Measurements from ENCODE around the gene GALNT11. TPM values are rescaled to one million over a fixed set of nuclear protein-coding genes. Genes with fewer than 3 reads are reported as not detected.
A peak's percentile ranks its signal among the peaks of the same experiment; 100 is the strongest.

GALNT11 gene
- total RNA-seq, 2 donors from 2014 or later, result 45.9 to 54.4 TPM

DNA sequence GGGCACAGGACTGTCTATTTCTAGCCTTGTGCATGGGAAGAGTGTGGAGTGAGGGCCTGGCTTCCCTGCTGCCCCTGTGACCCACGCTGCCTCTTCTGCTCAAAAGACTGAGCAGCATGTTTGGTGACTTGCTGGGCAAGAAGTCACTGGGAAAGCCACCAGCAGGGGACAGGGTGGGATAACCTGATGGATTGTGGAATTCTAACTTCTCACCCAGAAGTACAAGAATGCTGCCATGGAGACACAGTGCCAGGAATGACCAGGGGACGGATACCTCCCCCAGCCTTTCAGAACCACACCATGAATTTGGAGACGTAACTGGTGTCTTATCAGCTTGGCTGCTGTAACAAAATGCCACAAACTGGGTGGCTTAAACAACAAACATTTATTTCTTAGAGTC is 40.9 kb upstream of the GALNT11 start:
- Histone ChIP-seq H3K4me1 (no peaks in the 10 kb centered on the region), H3K27ac (no peak overlapping the region), H3K9me3 (no peaks in the 10 kb centered on the region), H3K36me3 (replicated peaks in 1 of 2; ENCODE audit: insufficient read depth in 1 of 2, low read depth in 2 of 2) (no peaks in the 10 kb centered on the region), H3K4me3 (no peak overlapping the region), H3K27me3 (no peaks in the 10 kb centered on the region)
- no peak for DNase-seq
- TF ChIP-seq POLR2A (IDR thresholded peaks at IDR 0.05), result no peak
- TF ChIP-seq, protein P1, sequence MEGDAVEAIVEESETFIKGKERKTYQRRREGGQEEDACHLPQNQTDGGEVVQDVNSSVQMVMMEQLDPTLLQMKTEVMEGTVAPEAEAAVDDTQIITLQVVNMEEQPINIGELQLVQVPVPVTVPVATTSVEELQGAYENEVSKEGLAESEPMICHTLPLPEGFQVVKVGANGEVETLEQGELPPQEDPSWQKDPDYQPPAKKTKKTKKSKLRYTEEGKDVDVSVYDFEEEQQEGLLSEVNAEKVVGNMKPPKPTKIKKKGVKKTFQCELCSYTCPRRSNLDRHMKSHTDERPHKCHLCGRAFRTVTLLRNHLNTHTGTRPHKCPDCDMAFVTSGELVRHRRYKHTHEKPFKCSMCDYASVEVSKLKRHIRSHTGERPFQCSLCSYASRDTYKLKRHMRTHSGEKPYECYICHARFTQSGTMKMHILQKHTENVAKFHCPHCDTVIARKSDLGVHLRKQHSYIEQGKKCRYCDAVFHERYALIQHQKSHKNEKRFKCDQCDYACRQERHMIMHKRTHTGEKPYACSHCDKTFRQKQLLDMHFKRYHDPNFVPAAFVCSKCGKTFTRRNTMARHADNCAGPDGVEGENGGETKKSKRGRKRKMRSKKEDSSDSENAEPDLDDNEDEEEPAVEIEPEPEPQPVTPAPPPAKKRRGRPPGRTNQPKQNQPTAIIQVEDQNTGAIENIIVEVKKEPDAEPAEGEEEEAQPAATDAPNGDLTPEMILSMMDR (IDR thresholded peaks at IDR 0.05), result no peak
- whole genome bisulfite sequencing, 2 donors, result 85 to 90% methylated on average over 3 of the region's 3 CpGs
- intact Hi-C loops (cut with DNase I), result no loop called here
- no peak for ATAC-seq

DNA sequence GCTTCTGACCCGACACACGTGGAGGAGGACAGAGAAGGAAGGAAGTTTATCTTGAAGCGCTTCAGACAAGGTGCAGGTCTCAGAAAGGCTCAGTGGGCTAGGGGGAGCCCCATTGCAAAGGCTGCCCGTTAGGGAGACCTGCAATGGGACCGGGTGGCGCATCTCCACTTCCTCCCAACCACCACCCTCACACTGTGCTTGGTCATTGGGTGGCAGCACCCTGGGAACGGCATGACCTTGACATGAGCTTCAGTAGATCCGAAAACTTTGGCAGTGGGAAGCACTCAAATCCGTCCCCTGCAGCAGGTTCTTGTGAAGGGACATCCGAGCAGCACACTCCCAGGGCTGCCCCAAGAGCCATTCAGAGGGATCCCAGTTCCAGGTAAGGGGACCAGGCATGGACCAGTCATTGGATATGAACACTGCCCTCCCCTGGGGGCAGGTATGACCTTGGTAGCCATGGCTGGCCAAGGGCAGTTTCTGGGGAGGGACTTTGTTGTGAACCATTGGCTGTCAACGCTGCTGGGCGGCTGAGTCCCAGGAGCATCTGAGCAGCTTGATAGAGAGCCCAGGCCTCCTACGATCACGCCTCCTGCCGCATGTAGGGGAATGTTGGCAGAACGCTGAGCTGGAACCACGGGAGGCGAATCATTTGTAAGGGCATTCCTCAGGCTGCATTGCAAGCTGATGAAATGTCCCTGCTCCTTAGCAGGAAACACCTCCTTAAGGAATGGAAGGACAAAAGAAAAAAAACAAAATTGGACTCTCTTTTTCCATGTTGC is 37.5 kb upstream of the GALNT11 start:
- no peaks in the 10 kb centered on the region for H3K27me3 ChIP-seq
- intact Hi-C loops (cut with DNase I), result no loop called here
- H3K27ac ChIP-seq, result no peak overlapping the region
- TF ChIP-seq, protein P1 (IDR thresholded peaks at IDR 0.05), result no peak
- no peak for TF ChIP-seq POLR2A (IDR thresholded peaks at IDR 0.05)
- peak in 1 of 4 donors; percentile 7 for DNase-seq
- H3K36me3 ChIP-seq (replicated peaks in 1 of 2; ENCODE audit: insufficient read depth in 1 of 2, low read depth in 2 of 2), result no peaks in the 10 kb centered on the region
- ATAC-seq, result peak; percentile 21
- 65 to 70% methylated on average over 16 to 18 of the region's 18 CpGs for WGBS, 2 donors
- no peak overlapping the region for H3K4me3 ChIP-seq
- H3K9me3 ChIP-seq, result no peaks in the 10 kb centered on the region
- H3K4me1 ChIP-seq, result no peaks in the 10 kb centered on the region

DNA sequence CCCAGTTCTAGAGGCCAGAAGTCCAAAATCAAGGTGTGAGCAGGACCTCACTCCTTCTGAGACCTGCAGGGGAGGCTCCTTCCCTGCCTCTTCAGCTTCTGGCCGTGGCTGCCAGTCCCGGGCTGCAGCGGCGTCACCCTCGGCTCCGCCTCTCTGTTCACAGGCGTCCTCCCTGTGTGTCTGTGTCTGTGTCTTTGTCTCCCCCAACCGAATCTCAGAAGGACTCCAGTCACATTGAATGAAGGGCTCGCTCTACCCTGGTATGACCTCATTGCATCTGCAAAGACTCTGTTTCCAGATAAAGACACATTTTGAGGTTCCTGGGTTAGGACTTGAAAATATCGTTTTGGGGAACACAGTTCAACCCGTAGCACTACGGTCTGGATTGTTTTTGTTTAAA is 33.1 kb upstream of the GALNT11 start:
- intact Hi-C loops (cut with DNase I), result no loop called here
- ATAC-seq (peak; percentile 80), DNase-seq (peak; percentile 57 to 72 (median 66))
- Histone ChIP-seq H3K4me3 (no peak overlapping the region), H3K27me3 (no peaks in the 10 kb centered on the region), H3K27ac (no peak overlapping the region), H3K9me3 (no peaks in the 10 kb centered on the region), H3K36me3 (replicated peaks in 1 of 2; ENCODE audit: insufficient read depth in 1 of 2, low read depth in 2 of 2) (no peaks in the 10 kb centered on the region), H3K4me1 (no peaks in the 10 kb centered on the region)
- TF ChIP-seq POLR2A (IDR thresholded peaks at IDR 0.05), result no peak
- TF ChIP-seq, protein P1 (IDR thresholded peaks at IDR 0.05), result peak in 5 of 7 experiments; percentile 13 to 55 (median 43)
- 12 to 14% methylated on average over 9 to 12 of the region's 12 CpGs for WGBS, 2 donors

DNA sequence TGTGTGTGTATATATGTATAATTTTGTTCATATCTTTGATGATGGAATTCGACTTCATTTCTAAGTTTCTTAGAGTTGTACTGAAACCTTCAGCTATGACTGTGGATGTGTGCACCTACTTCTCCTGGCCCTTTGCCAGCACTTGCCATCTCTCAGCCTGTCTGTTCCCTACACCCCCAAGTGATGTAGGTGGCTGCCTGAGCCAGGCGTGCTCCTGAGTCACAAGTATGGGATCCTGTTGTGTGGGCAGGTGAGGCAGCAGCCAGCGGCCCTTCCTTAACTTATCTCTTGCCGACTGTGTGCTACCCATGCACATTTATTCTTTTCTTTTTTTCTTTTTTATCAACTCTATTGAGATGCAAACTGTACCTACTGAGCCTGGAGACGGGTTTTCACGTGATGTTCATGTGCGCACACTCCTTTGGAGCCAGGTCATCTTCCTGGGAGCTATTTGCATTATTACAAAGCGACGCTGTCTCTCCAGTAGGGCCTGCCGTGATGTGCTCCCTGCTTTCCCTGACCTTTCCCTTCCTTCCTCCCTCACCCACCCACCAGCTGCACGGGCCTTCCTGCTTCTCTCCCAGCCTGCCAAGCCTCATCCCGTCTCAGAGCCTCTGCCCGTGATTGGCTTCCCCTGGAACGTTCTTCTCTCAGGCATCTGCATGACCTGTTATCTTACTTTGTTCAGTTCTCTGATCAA is 31.3 kb upstream of the GALNT11 start:
- ATAC-seq (no peak), DNase-seq (peak in 1 of 4 donors; percentile 15)
- intact Hi-C loops (cut with DNase I), result no loop called here
- no peak for TF ChIP-seq POLR2A (IDR thresholded peaks at IDR 0.05)
- TF ChIP-seq, protein P1 (IDR thresholded peaks at IDR 0.05), result no peak
- Histone ChIP-seq H3K27me3 (no peaks in the 10 kb centered on the region), H3K27ac (no peak overlapping the region), H3K4me1 (no peaks in the 10 kb centered on the region), H3K4me3 (no peak overlapping the region), H3K36me3 (replicated peaks in 1 of 2; ENCODE audit: insufficient read depth in 1 of 2, low read depth in 2 of 2) (no peaks in the 10 kb centered on the region), H3K9me3 (no peaks in the 10 kb centered on the region)
- WGBS, 2 donors, result 57 to 62% methylated on average over 14 of the region's 14 CpGs
